ENCODE measurements around the gene FAM124A.
"Not testable (repeated sequence)": the region's sequence is repeated elsewhere in the genome, so short reads cannot be mapped to it uniquely, and the experiment has no call there.

Gene FAM124A

DNA sequence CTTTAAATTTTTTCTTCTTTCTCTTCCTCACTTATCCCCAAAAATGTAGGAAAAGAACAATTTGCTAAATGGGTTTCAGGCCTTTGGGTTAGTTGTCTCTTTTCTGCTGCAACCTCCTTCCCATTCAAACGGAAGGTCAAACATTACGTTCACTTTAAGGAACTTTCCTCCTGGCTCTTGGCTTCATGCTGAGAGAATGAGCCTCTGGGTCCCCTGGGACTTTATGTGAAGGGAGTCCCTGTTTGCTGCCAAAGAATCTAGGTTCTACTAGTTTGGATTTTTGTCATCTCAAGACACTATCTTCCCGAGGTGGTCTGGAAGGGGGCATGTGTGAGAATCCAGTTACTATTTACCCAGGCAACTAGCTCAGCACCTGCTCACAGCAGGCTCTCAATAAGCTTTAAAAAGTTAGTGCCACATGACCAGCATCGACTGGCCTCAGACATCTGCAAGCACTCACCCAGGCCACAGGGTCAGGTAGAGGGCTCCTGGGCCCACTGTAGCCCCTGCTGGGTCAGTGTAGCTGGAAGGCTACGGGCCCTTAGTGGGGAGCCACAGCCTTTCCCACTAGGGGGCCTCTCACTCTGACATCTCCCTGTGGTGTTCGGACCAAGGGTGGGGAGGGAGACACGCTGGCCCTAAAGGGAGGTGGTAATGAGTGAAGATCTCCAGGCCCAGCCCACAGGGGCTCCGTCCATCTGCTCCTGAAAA, 40.5 kb downstream of the FAM124A start:
- intact Hi-C loops (cut with DNase I): no loop called here
- DNase-seq: peak in 1 of 10 donors; percentile 50

DNA sequence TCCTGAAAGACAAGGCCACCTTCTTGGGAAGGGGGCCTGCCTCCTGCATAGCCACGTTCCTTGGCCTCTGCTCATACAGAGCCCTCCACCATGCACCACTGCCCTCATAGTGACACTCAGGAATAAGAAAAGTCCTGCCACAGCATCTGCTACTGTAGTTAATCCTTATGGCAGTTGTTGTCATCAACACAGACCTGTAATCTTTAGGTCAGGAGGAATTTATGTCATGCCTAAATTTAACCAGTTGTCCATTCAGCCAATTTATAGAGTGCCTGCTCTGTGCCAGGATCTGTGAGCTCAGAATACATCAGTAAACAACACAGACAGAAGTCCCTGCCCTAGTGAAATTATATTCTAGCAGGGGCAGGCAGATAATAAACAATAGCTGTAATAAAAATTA, 44.4 kb downstream of the FAM124A start:
- intact Hi-C loops (cut with DNase I): no loop called here
- no peak for DNase-seq

GRCh38 chr13:51267622-51268021, 45.4 kb downstream of the FAM124A start:
- intact Hi-C loops (cut with DNase I): no loop called here
- no peak for DNase-seq

DNA sequence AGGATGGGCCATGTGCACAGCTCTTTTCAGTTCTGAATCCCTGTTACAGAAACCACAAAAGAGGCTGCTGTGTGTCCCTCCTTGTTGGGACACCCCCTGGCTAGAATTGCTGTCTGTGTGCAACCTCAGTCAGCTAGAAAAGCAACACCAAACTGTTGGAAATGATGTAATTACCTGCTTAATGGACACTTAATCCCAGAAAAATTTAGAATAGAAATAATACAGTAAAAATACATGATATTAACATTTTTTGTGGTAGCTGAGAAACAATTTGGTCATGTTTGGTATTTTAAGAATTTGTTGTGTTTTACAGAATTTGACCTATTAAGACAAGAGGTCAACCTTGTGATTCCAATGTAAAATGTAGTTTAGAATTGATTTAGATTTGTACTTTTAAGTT, 46.8 kb downstream of the FAM124A start:
- intact Hi-C loops (cut with DNase I): no loop called here
- DNase-seq: no peak

DNA sequence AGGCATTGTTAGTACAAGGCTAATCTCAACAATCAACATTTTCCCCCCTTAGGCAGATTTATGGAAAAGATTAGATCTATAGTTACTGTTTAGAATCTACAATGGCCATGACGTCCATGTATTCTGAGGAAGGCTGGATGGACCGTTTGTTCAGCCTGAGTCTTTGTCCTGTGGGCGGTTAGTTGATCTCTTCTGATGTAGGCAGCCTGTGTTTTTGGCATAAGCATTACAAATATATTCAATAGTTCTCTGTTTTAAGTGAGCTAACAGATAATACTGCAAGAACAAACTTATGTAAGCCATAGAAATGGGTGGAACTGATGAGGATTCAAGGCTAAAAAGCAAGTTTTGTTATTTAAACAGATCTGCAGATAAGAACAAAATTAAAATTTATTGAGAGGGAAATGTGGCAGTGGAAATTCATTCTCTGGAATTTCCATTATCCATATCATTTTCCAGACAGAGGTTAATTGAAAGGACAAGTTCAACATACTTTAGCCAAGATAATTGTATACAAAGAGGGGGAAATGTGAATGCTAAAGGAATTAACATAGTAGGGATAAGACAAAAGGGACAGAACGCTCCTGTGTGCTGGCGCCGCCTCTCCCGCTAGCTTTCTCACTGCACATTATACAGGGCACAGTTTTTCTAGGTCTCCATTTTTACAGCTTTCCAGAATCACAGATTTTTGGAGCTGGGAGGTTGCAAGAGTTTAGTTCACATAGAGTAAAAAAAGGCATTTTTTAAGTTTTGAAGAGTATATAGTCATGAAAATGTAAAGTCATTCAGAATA, 48.6 kb downstream of the FAM124A start:
- peak in 4 of 10 donors; percentile 46 to 90 (median 65) for DNase-seq
- intact Hi-C loops (cut with DNase I): no loop called here

DNA sequence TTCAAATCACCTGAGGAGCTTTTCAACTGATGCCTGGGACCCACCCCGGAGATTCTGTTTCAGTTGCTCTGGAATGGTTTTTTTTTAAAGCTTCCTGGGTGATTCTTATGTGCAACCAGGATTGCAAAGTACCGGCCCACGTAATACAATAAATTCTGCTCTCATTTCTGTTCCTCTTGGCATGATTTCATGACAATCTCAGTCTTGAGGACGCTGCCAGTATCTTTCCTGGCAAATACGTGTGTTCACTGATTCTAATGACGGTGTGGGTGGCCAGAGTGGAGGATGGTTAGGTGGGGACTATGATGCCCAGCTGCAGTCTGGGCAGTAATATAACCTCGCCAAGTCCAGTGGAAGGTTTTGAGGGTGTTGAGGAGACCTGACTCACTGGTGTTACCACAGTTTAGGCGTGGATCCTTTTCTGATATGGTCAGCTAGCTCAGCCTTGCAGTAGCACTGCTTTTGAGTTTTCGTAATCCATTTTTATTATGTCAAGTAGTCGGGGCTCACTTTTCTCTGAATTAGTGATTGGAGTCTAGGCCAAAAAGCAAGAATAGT, 49.4 kb downstream of the FAM124A start:
- intact Hi-C loops (cut with DNase I): no loop called here

DNA sequence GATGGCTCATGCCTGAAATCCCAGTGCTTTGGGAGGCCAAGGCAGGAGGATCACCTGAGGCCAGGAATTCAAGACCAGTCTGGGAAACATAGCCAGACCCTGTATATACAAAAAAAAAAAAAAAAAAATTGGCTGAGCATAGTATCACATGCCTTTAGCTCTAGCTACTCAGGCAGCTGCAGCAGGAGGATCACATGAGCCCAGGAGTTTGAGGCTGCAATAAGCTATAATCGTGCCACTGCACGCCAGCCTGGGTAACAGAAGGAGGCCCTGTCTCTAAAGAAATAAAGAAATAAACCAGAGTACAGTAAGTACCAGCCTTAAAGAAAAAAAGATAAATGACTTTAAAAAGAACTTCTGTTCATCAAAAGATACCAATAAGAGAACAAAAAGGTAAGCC, 52.9 kb downstream of the FAM124A start:
- DNase-seq: peak in 4 of 10 donors; percentile 42 to 89 (median 63)
- intact Hi-C loops (cut with DNase I): no loop called here

More for the DNA sequence above, 49.4 kb downstream of the FAM124A start:
- no peak for DNase-seq

DNA sequence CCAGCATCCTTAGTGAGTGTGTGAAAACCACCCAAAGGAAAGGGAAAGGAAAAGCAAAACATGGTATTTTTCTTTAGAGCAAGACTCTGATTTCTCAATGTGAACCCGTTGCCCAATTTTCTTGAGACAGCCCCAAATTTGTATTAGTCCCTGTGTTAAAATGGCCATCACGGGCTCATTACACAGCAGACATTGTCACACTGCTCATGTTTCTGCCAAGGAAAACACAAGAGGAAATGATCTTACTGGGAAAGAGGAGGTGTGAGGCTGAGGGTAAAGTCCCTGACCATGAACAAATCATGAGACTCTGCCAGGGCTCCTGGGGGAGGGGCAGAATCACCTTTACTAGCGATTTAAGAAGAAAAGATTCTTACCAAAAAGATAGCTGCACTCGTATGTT, 54.4 kb downstream of the FAM124A start:
- intact Hi-C loops (cut with DNase I): no loop called here
- no peak for DNase-seq

- intact Hi-C loops (cut with DNase I): no loop called here
- peak in 3 of 10 donors; percentile 27 to 80 (median 76) for DNase-seq
Observed at GRCh38 chr13:51277928-51278327, 55.7 kb downstream of the FAM124A start.

- intact Hi-C loops (cut with DNase I): no loop called here
- DNase-seq: no peak
Observed at GRCh38 chr13:51278426-51279130, 56.4 kb downstream of the FAM124A start.

GRCh38 chr13:51280379-51280940, 58.3 kb downstream of the FAM124A start:
- intact Hi-C loops (cut with DNase I): no loop called here
- peak in 1 of 10 donors; percentile 84 for DNase-seq

GRCh38 chr13:51282322-51282721, 60.1 kb downstream of the FAM124A start:
- intact Hi-C loops (cut with DNase I): no loop called here
- DNase-seq: no peak

DNA sequence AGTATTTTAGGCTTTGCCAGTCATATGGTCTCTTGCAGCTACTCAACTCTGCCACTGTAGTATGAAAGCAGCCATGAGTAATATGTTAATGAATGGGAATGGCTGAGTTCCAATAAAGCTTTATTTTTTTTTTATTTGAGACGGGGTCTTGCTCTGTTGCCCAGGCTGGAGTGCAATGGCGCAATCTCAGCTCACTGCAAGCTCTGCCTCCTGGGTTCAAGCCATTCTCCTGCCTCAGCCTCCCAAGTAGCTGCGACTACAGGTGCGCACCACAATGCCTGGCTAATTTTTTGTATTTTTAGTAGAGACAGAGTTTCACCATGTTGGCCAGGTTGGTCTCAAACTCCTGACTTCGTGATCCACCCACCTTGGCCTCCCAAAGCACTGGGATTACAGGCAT, 60.7 kb downstream of the FAM124A start:
- intact Hi-C loops (cut with DNase I); DNase-seq: not testable (repeated sequence)

- DNase-seq: no peak
- intact Hi-C loops (cut with DNase I): no loop called here
Observed at GRCh38 chr13:51283371-51283770, 61.2 kb downstream of the FAM124A start.

GRCh38 chr13:51284339-51284738, 62.1 kb downstream of the FAM124A start:
- intact Hi-C loops (cut with DNase I): no loop called here

DNA sequence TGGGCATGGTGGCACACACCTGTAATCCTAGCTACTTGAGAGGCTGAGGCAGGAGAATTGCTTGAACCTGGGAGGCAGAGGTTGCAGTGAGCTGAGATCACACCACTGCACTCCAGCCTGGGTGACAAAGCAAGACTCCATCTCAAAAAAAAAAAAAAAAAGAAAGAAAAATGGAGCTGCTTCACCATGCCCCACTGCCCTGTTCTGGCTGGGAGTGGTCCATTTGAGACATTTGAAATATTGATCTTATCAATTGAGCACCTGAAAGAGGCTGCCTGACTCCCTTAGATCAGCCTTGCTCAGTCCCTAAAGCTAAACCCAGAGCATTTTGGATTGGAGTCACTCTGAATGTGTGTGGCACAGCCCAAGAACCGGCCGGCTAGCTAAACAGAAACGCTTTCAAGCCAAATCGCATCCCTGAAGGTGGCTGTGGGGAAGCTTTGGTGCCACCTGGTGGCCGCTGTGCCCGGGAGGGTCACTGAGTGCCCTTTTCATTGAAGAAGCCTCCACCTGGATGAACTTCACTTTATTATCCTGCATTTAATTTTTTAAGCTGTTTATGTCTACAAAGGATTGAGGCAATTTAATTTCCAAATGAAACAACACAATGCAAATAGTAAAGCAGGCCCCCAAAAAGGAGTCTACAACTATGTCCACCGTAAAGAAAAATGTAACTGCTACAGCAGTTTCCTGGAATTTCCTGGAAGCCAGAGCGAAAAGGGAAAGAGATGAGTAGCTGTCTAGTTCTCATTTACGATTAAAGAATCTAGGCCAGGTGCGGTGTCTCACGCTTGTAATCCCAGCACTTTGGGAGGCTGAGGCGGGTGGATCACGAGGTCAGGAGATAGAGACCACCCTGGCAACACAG, 64.2 kb downstream of the FAM124A start:
- intact Hi-C loops (cut with DNase I): loop anchor here (1.0 to 5.0 kb wide), 2 partner anchors 64 to 137 kb away; partner anchors contain the start of gene FAM124A
- peak; percentile 75 to 97 (median 90) for DNase-seq

More at GRCh38 chr13:51284339-51284738, 62.1 kb downstream of the FAM124A start:
- DNase-seq: no peak

GRCh38 chr13:51287758-51288157, 65.6 kb downstream of the FAM124A start:
- intact Hi-C loops (cut with DNase I): loop anchor here (5.0 kb wide), 1 partner anchor 65 kb away; the partner anchor contains the start of gene FAM124A
- DNase-seq: no peak

GRCh38 chr13:51288254-51288653, 66.1 kb downstream of the FAM124A start:
- DNase-seq: not testable (repeated sequence)
- intact Hi-C loops (cut with DNase I): loop anchor here (5.0 kb wide), 1 partner anchor 66 kb away; the partner anchor contains the start of gene FAM124A

DNA sequence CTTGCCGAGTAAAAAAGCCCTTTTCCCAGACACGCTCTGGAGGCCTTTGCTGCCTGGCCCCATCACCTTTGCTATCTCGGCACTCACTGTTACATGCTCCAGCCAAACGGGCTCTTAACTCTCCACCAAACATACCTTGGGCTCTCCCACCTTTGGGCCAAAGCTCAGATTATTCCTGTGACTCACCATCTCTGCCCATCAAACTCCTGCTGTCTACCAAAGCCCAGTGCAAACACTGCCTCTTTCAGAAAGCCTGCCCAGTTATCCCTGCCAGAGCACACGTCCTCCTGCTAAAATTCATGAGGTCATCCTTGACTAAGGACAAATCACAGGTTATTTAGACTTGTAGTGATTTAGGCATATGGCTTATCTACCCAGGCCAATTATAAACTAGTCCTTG, 69.1 kb downstream of the FAM124A start:
- intact Hi-C loops (cut with DNase I): no loop called here
- DNase-seq: no peak

Measured in posterior cingulate gyrus (tissue), 11 donors.